T-helper 2 cell treated with Interferon-gamma antibody and Interleukin-4, amounts not matched to agents 5 μg/mL and 100 μg/mL, for 36 hours (primary cell): Measurements from ENCODE around the gene EXOSC1.
"Not testable (repeated sequence)": the region's sequence is repeated elsewhere in the genome, so short reads cannot be mapped to it uniquely, and the experiment has no call there.

Experiments used
- DNase-seq: peaks from one replicate; pipeline ENCODE4 v3.0.0; 2021; ENCODE audit warnings: low spot score
- H3K27ac Mint-ChIP-seq: one replicate; pipeline ENCODE4 v1.8.0; 2021; ENCODE audit warnings: mild to moderate bottlenecking, mixed read lengths
- H3K27me3 Mint-ChIP-seq: one replicate; pipeline ENCODE4 v1.8.0; 2021; ENCODE audit warnings: low read depth, mixed read lengths
- H3K36me3 Mint-ChIP-seq: one replicate; pipeline ENCODE4 v1.8.0; 2021; ENCODE audit warnings: low read depth, mixed read lengths
- H3K4me1 Mint-ChIP-seq: one replicate; pipeline ENCODE4 v1.8.0; 2021; ENCODE audit warnings: low read depth, mixed read lengths
- H3K4me3 Mint-ChIP-seq: one replicate; pipeline ENCODE4 v1.8.0; 2022; ENCODE audit warnings: mild to moderate bottlenecking, moderate library complexity, mixed read lengths
- H3K9me3 Mint-ChIP-seq: one replicate; pipeline ENCODE4 v1.8.0; 2021; ENCODE audit warnings: mixed read lengths

The EXOSC1 gene

GRCh38 chr10:97468781-97469180 is 23.0 kb upstream of the EXOSC1 start:
- not testable (repeated sequence) for H3K27ac Mint-ChIP-seq, H3K9me3 Mint-ChIP-seq, H3K4me1 Mint-ChIP-seq, H3K27me3 Mint-ChIP-seq, H3K4me3 Mint-ChIP-seq, DNase-seq
- peaks cover 38% of the 10 kb centered on the region for H3K36me3 Mint-ChIP-seq

GRCh38 chr10:97468162-97468561 is 22.4 kb upstream of the EXOSC1 start:
- peaks cover 37% of the 10 kb centered on the region for H3K36me3 Mint-ChIP-seq
- no peak overlapping the region for H3K27ac Mint-ChIP-seq
- no peaks in the 10 kb centered on the region for H3K9me3 Mint-ChIP-seq
- no peaks in the 10 kb centered on the region for H3K4me1 Mint-ChIP-seq
- no peaks in the 10 kb centered on the region for H3K27me3 Mint-ChIP-seq
- H3K4me3 Mint-ChIP-seq: no peak overlapping the region
- DNase-seq: no peak

- DNase-seq: no peak
- H3K27me3 Mint-ChIP-seq: no peaks in the 10 kb centered on the region
- H3K36me3 Mint-ChIP-seq: peaks cover 42% of the 10 kb centered on the region
- H3K4me3 Mint-ChIP-seq: no peak overlapping the region
- H3K4me1 Mint-ChIP-seq: no peaks in the 10 kb centered on the region
- H3K27ac Mint-ChIP-seq: no peak overlapping the region
- H3K9me3 Mint-ChIP-seq: no peaks in the 10 kb centered on the region
Observed at GRCh38 chr10:97466755-97467154, 20.9 kb upstream of the EXOSC1 start.

- Mint-ChIP-seq H3K9me3 (no peaks in the 10 kb centered on the region), H3K36me3 (peaks cover 48% of the 10 kb centered on the region), H3K4me3 (no peak overlapping the region), H3K4me1 (no peaks in the 10 kb centered on the region), H3K27me3 (no peaks in the 10 kb centered on the region), H3K27ac (no peak overlapping the region)
- no peak for DNase-seq
Observed at GRCh38 chr10:97465982-97466381, 20.2 kb upstream of the EXOSC1 start.

- no peak overlapping the region for H3K27ac Mint-ChIP-seq
- H3K27me3 Mint-ChIP-seq: no peaks in the 10 kb centered on the region
- no peak for DNase-seq
Observed at GRCh38 chr10:97464226-97464625, 18.4 kb upstream of the EXOSC1 start.

GRCh38 chr10:97463363-97464132 is 17.7 kb upstream of the EXOSC1 start:
- Mint-ChIP-seq H3K36me3 (peaks cover 50% of the 10 kb centered on the region), H3K27me3 (no peaks in the 10 kb centered on the region), H3K4me1 (no peaks in the 10 kb centered on the region), H3K27ac (no peak overlapping the region), H3K9me3 (no peaks in the 10 kb centered on the region), H3K4me3 (no peak overlapping the region)
- DNase-seq: no peak

More at GRCh38 chr10:97464226-97464625, 18.4 kb upstream of the EXOSC1 start:
- H3K4me1 Mint-ChIP-seq: no peaks in the 10 kb centered on the region
- no peak overlapping the region for H3K4me3 Mint-ChIP-seq
- peaks cover 48% of the 10 kb centered on the region for H3K36me3 Mint-ChIP-seq
- no peaks in the 10 kb centered on the region for H3K9me3 Mint-ChIP-seq

- Mint-ChIP-seq H3K27me3 (no peaks in the 10 kb centered on the region), H3K27ac (no peak overlapping the region), H3K9me3 (no peaks in the 10 kb centered on the region), H3K36me3 (peaks cover 57% of the 10 kb centered on the region), H3K4me3 (no peak overlapping the region), H3K4me1 (no peaks in the 10 kb centered on the region)
- no peak for DNase-seq
Observed at GRCh38 chr10:97462309-97462708, 16.5 kb upstream of the EXOSC1 start.

- Mint-ChIP-seq H3K9me3 (no peaks in the 10 kb centered on the region), H3K4me3 (no peak overlapping the region), H3K4me1 (no peaks in the 10 kb centered on the region), H3K36me3 (peaks cover 63% of the 10 kb centered on the region), H3K27ac (no peak overlapping the region), H3K27me3 (no peaks in the 10 kb centered on the region)
- no peak for DNase-seq
Observed at GRCh38 chr10:97459933-97460332, 14.1 kb upstream of the EXOSC1 start.

GRCh38 chr10:97459111-97459510 is 13.3 kb upstream of the EXOSC1 start:
- Mint-ChIP-seq H3K36me3 (peaks cover 64% of the 10 kb centered on the region), H3K27ac (no peak overlapping the region), H3K4me3 (no peak overlapping the region), H3K9me3 (no peaks in the 10 kb centered on the region), H3K4me1 (peaks cover 6% of the 10 kb centered on the region), H3K27me3 (no peaks in the 10 kb centered on the region)
- DNase-seq: no peak

GRCh38 chr10:97456686-97457065 is 10.9 kb upstream of the EXOSC1 start:
- Mint-ChIP-seq H3K4me3 (no peak overlapping the region), H3K9me3 (no peaks in the 10 kb centered on the region), H3K27ac (no peak overlapping the region), H3K36me3 (peaks cover 62% of the 10 kb centered on the region), H3K4me1 (peaks cover 6% of the 10 kb centered on the region), H3K27me3 (no peaks in the 10 kb centered on the region)
- no peak for DNase-seq

- no peaks in the 10 kb centered on the region for H3K9me3 Mint-ChIP-seq
- H3K36me3 Mint-ChIP-seq: peaks cover 58% of the 10 kb centered on the region
- peaks cover 6% of the 10 kb centered on the region for H3K4me1 Mint-ChIP-seq
- no peak overlapping the region for H3K4me3 Mint-ChIP-seq
- no peaks in the 10 kb centered on the region for H3K27me3 Mint-ChIP-seq
- no peak for DNase-seq
- no peak overlapping the region for H3K27ac Mint-ChIP-seq
Observed at GRCh38 chr10:97456034-97456685, 10.4 kb upstream of the EXOSC1 start.

- no peaks in the 10 kb centered on the region for H3K9me3 Mint-ChIP-seq
- H3K27ac Mint-ChIP-seq: peak overlapping the region; percentile 32
- no peaks in the 10 kb centered on the region for H3K27me3 Mint-ChIP-seq
- H3K4me3 Mint-ChIP-seq: no peak overlapping the region
- H3K36me3 Mint-ChIP-seq: peaks cover 49% of the 10 kb centered on the region
- no peak for DNase-seq
- peaks cover 8% of the 10 kb centered on the region for H3K4me1 Mint-ChIP-seq
Observed at GRCh38 chr10:97454330-97455036, 8.7 kb upstream of the EXOSC1 start.

GRCh38 chr10:97452352-97452751 is 6.5 kb upstream of the EXOSC1 start:
- Mint-ChIP-seq H3K36me3 (peaks cover 37% of the 10 kb centered on the region), H3K9me3 (no peaks in the 10 kb centered on the region), H3K4me3 (no peak overlapping the region), H3K4me1 (peaks cover 16% of the 10 kb centered on the region), H3K27ac (no peak overlapping the region), H3K27me3 (no peaks in the 10 kb centered on the region)
- DNase-seq: no peak

GRCh38 chr10:97451605-97452004 is 5.8 kb upstream of the EXOSC1 start:
- no peaks in the 10 kb centered on the region for H3K9me3 Mint-ChIP-seq
- H3K4me3 Mint-ChIP-seq: no peak overlapping the region
- no peak overlapping the region for H3K27ac Mint-ChIP-seq
- no peak for DNase-seq
- H3K27me3 Mint-ChIP-seq: no peaks in the 10 kb centered on the region
- H3K4me1 Mint-ChIP-seq: peaks cover 18% of the 10 kb centered on the region
- H3K36me3 Mint-ChIP-seq: peaks cover 34% of the 10 kb centered on the region
